GM19468 (cell line): Measurements from ENCODE around the gene FUNDC1.

Experiments used
- ATAC-seq: cut with Tn5 transposase; IDR thresholded peaks from one replicate; pipeline ENCODE4 v1.9.1; 2021; ENCODE audit warnings: mild to moderate bottlenecking, moderate library complexity, moderate number of reproducible peaks; ENCODE audit not compliant: unreplicated experiment; ENCODE audit errors: extremely low read depth

FUNDC1 gene

DNA sequence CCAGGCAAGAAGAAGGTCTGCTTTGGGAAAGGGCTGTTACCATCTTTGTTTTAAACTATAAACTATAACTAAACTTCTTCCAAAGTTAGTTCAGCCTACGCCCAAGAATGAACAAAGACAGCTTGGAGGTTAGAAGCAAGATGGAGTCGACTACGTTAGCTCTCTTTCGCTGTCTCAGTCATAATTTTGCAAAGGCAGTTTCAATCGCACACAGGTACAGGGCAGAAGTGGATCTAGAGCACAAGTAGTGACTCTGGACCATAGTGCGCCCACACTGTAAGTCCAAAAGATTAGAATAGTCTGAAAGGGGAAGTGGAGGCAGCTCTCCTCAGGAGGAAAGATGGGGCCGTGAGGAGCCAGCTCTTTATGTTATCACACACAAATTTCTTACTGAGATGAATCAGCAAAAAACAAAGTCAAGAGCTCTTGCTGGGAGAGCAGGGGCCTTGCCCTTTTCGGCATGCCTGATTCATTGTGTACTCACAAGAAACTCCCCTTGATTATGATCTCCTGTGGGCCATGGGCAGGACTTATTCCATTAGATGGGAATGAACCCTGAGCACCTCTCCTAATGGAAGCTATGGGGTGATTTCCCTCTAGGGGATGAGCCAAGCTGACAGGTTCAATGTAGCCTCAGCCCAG lies 58.6 kb downstream of the FUNDC1 start:
- no peak for ATAC-seq

DNA sequence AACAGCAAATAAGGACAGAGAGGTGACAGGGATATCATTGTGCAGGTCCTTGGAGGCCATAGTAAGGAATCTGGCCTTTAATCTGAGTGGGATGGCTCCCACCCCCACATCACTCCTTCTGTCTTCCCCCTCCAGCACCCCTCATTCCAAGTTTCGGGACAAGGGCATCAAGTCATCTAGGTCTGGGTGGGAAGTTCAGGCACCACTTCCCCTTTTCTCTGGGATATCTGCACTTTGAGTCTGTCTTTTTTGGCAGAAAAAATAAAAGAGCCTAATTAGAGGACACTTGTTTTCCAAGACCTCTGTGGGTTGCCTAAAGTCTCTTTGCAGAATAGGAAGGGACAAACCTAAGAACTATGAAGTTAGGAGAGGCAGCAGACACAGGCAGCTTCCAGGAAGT lies 60.1 kb downstream of the FUNDC1 start:
- no peak for ATAC-seq

DNA sequence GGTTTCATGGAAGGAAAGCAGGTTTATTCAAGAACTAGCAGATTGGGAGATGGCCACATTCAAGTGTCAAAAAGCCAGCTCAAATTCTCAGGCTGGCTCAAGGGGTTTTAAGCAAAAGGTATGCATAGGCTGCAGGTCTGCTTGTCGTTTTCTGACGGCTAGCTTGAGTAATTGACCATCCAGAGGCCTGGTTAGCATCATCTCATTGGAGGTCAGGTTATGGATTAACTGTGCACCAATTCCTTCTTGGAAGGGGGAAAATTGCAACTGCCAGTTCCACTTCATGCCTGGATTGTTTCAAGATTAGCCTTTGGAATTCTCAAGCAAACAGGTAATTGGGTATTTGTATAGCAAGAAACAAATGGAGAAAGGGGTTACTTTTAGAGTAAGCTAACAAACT lies 62.1 kb downstream of the FUNDC1 start:
- ATAC-seq = no peak

DNA sequence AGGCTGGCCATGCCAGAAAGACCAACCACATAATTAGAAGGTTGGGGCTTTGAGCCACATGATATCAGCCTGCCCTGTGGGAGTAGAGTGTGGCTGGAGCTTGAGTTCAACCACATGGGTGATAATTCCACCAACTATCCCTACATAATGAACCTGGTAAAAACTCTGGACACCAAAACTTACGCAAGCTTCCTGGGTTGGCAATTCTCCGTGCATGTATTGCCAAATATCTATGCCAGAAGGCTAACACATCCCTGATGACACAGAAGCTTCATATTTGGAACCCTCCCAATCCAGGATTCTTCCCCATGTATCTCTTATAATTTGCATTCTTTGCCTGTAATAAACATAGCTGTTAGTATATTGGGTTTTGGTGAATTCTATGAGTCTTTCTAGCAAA lies 68.2 kb downstream of the FUNDC1 start:
- ATAC-seq = no peak
